GM12874 (cell line): ENCODE data around the gene SSBP4.

Source experiments
- TF ChIP-seq, protein P1 (sequence below): IDR thresholded peaks from 2 replicates; pipeline ENCODE4 v1.5.1; 2011; ENCODE audit warnings: low read depth, mild to moderate bottlenecking, control low read depth, low read length, moderate library complexity; ENCODE audit not compliant: insufficient read depth

The SSBP4 gene

DNA sequence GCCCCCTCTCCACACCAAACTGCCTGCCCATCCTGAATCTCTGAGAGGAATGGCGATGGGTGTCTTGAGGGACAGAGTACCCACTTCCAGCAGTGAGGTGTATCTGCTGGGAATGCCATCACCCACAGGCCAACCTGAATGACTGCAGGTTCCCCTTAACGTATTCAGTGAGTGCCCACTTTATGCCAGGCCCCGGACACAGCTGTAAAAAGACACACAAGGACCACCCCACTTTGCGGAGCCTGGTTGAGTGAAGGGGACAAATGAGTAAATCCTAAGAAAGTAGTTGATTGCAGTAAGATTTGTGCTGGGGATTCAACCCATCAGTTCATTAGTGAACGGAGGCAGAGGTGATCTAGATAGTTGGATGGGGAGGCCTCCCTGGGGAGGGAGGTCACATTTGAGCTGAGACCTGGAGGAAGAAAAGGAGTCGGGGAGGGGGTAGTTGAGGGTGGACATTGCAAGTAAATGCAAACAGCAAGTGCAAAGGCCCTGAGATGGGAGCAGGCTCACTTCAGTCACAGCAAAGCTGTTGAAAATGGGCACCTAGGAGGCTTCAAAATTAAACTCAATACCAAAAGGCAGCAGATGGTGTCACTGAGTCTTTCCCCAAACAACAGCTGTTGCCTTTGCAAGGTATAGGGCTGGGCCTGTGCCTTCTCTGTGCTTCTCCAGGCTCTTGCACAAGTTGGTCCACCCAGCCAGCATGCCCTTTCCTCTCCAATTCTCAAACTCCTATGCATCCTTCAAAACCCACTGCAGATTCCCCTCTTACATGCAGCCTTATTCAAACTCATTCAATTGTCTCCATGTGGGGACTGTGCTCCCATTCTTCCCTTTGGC is 28.9 kb upstream of the SSBP4 start:
- TF ChIP-seq, protein P1, sequence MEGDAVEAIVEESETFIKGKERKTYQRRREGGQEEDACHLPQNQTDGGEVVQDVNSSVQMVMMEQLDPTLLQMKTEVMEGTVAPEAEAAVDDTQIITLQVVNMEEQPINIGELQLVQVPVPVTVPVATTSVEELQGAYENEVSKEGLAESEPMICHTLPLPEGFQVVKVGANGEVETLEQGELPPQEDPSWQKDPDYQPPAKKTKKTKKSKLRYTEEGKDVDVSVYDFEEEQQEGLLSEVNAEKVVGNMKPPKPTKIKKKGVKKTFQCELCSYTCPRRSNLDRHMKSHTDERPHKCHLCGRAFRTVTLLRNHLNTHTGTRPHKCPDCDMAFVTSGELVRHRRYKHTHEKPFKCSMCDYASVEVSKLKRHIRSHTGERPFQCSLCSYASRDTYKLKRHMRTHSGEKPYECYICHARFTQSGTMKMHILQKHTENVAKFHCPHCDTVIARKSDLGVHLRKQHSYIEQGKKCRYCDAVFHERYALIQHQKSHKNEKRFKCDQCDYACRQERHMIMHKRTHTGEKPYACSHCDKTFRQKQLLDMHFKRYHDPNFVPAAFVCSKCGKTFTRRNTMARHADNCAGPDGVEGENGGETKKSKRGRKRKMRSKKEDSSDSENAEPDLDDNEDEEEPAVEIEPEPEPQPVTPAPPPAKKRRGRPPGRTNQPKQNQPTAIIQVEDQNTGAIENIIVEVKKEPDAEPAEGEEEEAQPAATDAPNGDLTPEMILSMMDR, result no peak

DNA sequence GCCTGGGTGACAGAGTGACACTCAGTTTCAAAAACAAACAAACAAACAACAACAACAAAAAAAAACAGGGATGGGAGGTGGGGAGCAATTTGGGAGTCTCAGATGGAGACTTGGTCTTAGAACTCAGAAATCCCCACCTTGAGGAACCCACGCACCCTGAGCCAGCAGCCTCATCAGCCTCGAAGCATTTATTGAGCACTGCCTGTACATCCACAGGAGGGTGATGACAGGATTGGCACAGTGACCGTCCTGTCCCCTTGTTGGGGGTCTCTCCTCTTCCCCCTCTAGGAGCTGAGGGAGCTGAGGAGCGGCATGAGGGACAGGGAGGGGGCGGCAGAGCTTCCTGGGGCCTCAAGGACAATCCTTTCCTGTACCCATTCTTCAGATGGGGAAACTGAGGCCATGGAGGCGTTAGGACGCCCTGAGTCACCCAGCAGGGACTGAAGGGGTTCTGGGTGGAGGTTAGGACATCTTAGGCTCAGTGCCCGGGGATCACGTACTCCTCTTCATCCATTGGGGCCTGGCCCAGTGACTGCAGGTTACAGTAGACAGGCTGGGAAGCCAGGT is 27.6 kb upstream of the SSBP4 start:
- TF ChIP-seq, protein P1, result no peak

DNA sequence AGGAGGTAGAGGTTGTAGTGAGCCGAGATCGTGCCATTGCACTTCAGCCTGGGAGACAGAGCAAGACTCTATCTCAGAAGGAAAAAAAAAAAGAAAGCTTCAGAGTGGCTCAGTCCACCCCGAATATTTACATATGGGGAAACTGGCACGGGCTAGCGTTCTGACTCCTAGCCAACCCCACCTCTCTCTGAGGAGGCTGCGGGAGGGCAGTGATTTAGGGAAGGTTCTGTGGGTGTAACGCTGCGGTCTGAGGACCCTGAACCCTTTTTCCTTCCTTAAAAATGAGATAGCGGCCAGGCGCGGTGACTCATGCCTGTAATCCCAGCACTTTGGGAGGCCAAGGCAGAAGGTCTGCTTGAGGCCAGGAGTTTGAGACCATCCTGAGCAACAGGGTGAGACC is 26.8 kb upstream of the SSBP4 start:
- TF ChIP-seq, protein P1, result no peak

DNA sequence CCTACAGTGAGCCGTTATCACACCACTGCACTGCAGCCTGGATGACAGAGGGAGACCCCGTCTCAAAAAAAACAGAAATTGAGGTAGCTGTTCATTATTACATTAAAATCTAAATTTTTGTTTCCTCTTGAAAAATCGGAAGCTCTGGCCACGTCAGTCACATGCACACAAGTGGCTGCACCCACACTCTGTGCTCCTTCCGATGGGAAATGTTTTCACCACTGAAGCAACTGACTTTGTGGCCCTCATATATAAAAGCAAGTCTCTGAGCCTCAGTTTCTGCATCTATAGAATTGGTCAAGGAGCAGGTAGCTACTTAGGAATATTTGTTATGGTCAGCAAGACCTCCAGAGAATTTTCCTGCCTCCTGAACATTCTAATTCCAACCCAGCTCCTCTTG is 26.3 kb upstream of the SSBP4 start:
- TF ChIP-seq, protein P1, result no peak

DNA sequence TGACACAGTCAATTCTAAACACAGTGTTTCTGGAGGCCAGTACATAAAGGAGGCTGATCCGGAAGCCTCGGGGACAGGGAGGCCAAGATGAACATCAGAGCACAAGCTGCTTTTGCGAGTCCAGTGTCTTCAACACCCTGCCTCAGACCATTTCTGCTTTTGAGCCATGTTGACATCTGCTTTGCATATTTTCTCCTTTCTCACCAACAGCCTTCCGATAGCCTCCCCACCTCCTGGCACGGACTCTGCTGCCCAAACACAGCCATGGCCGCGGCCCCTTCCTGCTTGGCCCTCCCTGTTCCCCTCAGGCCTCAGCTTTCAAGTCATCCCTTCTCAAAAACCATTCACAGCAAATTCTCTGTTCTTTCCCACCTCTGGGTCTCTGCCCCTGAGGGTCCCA is 25.4 kb upstream of the SSBP4 start:
- TF ChIP-seq, protein P1, result no peak

DNA sequence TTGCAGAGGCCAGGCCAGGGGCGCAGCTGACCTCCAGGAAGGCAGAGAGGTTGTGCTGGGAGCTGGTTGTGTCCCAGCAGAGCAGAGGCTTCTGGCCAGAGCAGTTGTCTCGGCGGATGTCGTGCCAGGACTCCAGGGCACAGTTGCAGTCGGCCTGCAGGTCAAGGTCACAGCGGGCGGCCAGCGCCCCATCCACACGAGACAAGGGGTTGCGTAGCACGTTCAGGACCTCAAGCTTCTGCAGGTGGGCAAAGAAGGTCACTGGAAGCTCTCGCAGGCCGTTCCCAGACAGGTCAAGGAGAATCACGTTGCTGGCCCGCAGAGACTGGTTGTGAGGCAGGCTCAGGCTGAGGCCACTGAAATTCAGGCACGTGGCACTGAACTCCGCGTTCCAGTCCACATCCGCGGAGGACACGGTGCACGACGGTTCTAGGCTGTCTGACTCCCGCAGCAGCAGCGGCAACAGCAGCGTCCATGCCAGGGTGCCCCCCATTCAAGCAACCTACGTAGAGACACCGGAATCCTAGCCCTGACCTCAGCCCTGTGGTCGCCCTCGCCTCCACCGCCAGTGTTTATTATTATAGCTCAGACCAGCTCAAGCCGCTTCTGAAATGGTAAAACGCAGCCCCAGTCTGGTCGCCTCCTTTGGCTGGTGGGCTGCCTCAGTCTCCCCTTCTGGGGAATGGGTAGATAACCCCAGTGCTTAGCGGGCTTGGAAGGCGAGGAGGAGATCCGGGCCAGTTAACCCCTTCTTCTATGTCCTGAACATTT is 22.5 kb upstream of the SSBP4 start:
- TF ChIP-seq, protein P1, result no peak
